Body of pancreas (tissue), 4 donors: ENCODE data around the gene PPAT.

Experiments used
- CTCF ChIP-seq, 7 experiments: fragments of 450-650 bp in 4 of 7; fragments of 200-600 bp in 3 of 7; sonication (generic) in 3 of 7; IDR thresholded peaks; one replicate each; pipeline ENCODE4 v1.5.1; 2016 to 2019; ENCODE audit warnings: antibody characterized with exemption in 7 of 7
- POLR2A ChIP-seq, 3 donors: fragments of 450-650 bp; IDR thresholded peaks; one replicate each; pipeline ENCODE4 v1.6.1; 2016; ENCODE audit warnings: antibody characterized with exemption in 3 of 3, mild to moderate bottlenecking in 2 of 3

GRCh38 chr4:56463711-56464110 is 28.3 kb upstream of the PPAT start:
- no peak for TF ChIP-seq CTCF (IDR thresholded peaks at IDR 0.05)
- no peak for TF ChIP-seq POLR2A (IDR thresholded peaks at IDR 0.05)
